ENCODE measurements around the gene GAST. TPM values are rescaled to one million over a fixed set of nuclear protein-coding genes. Genes with fewer than 3 reads are reported as not detected.

Gene GAST
- total and polyA plus RNA-seq, 2 donors from 2014 or later, result not detected

GRCh38 chr17:41679740-41680425, 32.2 kb upstream of the GAST start:
- H3K36me3 ChIP-seq (ENCODE audit: control insufficient read depth in 2 of 3, insufficient read depth in 3 of 3, low read length in 3 of 3), result no peaks in the 10 kb centered on the region
- peaks cover 0 to 13% (median 12%) of the 10 kb centered on the region in 3 donors for H3K4me1 ChIP-seq (ENCODE audit: control insufficient read depth in 2 of 3, insufficient read depth in 2 of 3, low read depth in 1 of 3, low read length in 3 of 3)
- FAIRE-seq (no peak), DNase-seq (peak in 1 of 5 donors; percentile 48)
- no peak overlapping the region for H3K9ac ChIP-seq (ENCODE audit: low read length in 3 of 3)
- intact Hi-C loops (cut with DNase I), result no loop called here
- TF ChIP-seq, protein P1, sequence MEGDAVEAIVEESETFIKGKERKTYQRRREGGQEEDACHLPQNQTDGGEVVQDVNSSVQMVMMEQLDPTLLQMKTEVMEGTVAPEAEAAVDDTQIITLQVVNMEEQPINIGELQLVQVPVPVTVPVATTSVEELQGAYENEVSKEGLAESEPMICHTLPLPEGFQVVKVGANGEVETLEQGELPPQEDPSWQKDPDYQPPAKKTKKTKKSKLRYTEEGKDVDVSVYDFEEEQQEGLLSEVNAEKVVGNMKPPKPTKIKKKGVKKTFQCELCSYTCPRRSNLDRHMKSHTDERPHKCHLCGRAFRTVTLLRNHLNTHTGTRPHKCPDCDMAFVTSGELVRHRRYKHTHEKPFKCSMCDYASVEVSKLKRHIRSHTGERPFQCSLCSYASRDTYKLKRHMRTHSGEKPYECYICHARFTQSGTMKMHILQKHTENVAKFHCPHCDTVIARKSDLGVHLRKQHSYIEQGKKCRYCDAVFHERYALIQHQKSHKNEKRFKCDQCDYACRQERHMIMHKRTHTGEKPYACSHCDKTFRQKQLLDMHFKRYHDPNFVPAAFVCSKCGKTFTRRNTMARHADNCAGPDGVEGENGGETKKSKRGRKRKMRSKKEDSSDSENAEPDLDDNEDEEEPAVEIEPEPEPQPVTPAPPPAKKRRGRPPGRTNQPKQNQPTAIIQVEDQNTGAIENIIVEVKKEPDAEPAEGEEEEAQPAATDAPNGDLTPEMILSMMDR (IDR thresholded peaks at IDR 0.05; ENCODE audit: borderline replicate concordance, extremely low read depth, insufficient read depth), result no peak
- no peak overlapping the region for H3K4me3 ChIP-seq (ENCODE audit: low read length in 3 of 3)
- no peaks in the 10 kb centered on the region for H3K9me3 ChIP-seq (ENCODE audit: control insufficient read depth in 2 of 3, insufficient read depth in 1 of 3, low read length in 3 of 3)
- H3K27ac ChIP-seq (ENCODE audit: low read depth in 2 of 2, low read length in 2 of 2), result peak overlapping the region in 1 of 2 donors; percentile 83
- H3K27me3 ChIP-seq (ENCODE audit: control insufficient read depth, insufficient read depth, low read length), result no peaks in the 10 kb centered on the region

- Histone ChIP-seq H3K9ac (ENCODE audit: low read length in 3 of 3) (no peak overlapping the region), H3K4me3 (ENCODE audit: low read length in 3 of 3) (no peak overlapping the region), H3K27ac (ENCODE audit: low read depth in 2 of 2, low read length in 2 of 2) (no peak overlapping the region), H3K9me3 (ENCODE audit: control insufficient read depth in 2 of 3, insufficient read depth in 1 of 3, low read length in 3 of 3) (no peaks in the 10 kb centered on the region), H3K4me1 (ENCODE audit: control insufficient read depth in 2 of 3, insufficient read depth in 2 of 3, low read depth in 1 of 3, low read length in 3 of 3) (peaks cover 0 to 11% (median 7%) of the 10 kb centered on the region in 3 donors), H3K27me3 (ENCODE audit: control insufficient read depth, insufficient read depth, low read length) (no peaks in the 10 kb centered on the region), H3K36me3 (ENCODE audit: control insufficient read depth in 2 of 3, insufficient read depth in 3 of 3, low read length in 3 of 3) (no peaks in the 10 kb centered on the region)
- FAIRE-seq (no peak), DNase-seq (no peak)
- TF ChIP-seq, protein P1 (IDR thresholded peaks at IDR 0.05; ENCODE audit: borderline replicate concordance, extremely low read depth, insufficient read depth), result no peak
- intact Hi-C loops (cut with DNase I), result no loop called here
These were observed 31.6 kb upstream of the GAST start for GRCh38 chr17:41680426-41681040.

- intact Hi-C loops (cut with DNase I), result no loop called here
- DNase-seq, result peak in 1 of 5 donors; percentile 56
- TF ChIP-seq, protein P1 (IDR thresholded peaks at IDR 0.05; ENCODE audit: borderline replicate concordance, extremely low read depth, insufficient read depth), result no peak
- Histone ChIP-seq H3K4me1 (ENCODE audit: control insufficient read depth in 2 of 3, insufficient read depth in 2 of 3, low read depth in 1 of 3, low read length in 3 of 3) (peaks cover 0 to 7% (median 6%) of the 10 kb centered on the region in 3 donors), H3K9me3 (ENCODE audit: control insufficient read depth in 2 of 3, insufficient read depth in 1 of 3, low read length in 3 of 3) (no peaks in the 10 kb centered on the region), H3K4me3 (ENCODE audit: low read length in 3 of 3) (no peak overlapping the region), H3K36me3 (ENCODE audit: control insufficient read depth in 2 of 3, insufficient read depth in 3 of 3, low read length in 3 of 3) (no peaks in the 10 kb centered on the region), H3K27ac (ENCODE audit: low read depth in 2 of 2, low read length in 2 of 2) (no peak overlapping the region), H3K9ac (ENCODE audit: low read length in 3 of 3) (no peak overlapping the region), H3K27me3 (ENCODE audit: control insufficient read depth, insufficient read depth, low read length) (no peaks in the 10 kb centered on the region)
- FAIRE-seq, result no peak
These were observed 30.4 kb upstream of the GAST start for GRCh38 chr17:41681776-41682175.
